H1 (cell line): ENCODE results near the gene ZBTB16. TPM values are rescaled to one million over a fixed set of nuclear protein-coding genes. Genes with fewer than 3 reads are reported as not detected.

Experiments
- CTCF ChIA-PET: fragments of 300-600 bp; sonication (Branson Sonifier 250); formaldehyde crosslinking; loops from one replicate; lab custom pipeline; 2021; ENCODE audit not compliant: partially characterized antibody; lab: Charles Lee
- POLR2A ChIA-PET: fragments of 300-600 bp; sonication (Branson Sonifier 250); formaldehyde crosslinking; loops from one replicate; lab custom pipeline; 2021; ENCODE audit warnings: inconsistent platforms; ENCODE audit not compliant: partially characterized antibody; lab: Charles Lee
- DNase-seq, 2 experiments: peaks; one replicate each; pipeline versions ENCODE4 v3.0.0 to v3.0.0-alpha.2; 2010 to 2022; ENCODE audit warnings: low spot score in 2 of 2, low read depth in 1 of 2, mixed read lengths in 1 of 2
- FAIRE-seq: peaks from 2 replicates; lab custom pipeline; 2011; peaks lifted over from hg19 to GRCh38; lab: Jason Lieb, UNC
- H2AFZ ChIP-seq: 2 replicates; pipeline ENCODE4 v1.8.1; 2012; ENCODE audit warnings: low read length, inconsistent platforms
- H2AK5ac ChIP-seq: 2 replicates; pipeline ENCODE4 v1.6.1; 2013; ENCODE audit warnings: low read depth, low read length
- H2BK120ac ChIP-seq: replicated peaks from 2 replicates; pipeline ENCODE3; 2013; ENCODE audit warnings: low read depth, low read length, inconsistent platforms
- H2BK12ac ChIP-seq: 2 replicates; pipeline ENCODE4 v1.6.1; 2013; ENCODE audit warnings: low read depth, low read length
- H2BK15ac ChIP-seq: 2 replicates; pipeline ENCODE4 v1.6.1; 2013; ENCODE audit warnings: low read length
- H2BK20ac ChIP-seq: 2 replicates; pipeline ENCODE4 v1.6.1; 2013; ENCODE audit warnings: low read length
- H2BK5ac ChIP-seq: 2 replicates; pipeline ENCODE4 v1.6.1; 2013; ENCODE audit warnings: low read depth, low read length
- H3K14ac ChIP-seq: 2 replicates; pipeline ENCODE4 v1.6.1; 2013; ENCODE audit warnings: inconsistent platforms; ENCODE audit not compliant: insufficient read length
- H3K18ac ChIP-seq: 2 replicates; pipeline ENCODE4 v1.6.1; 2013; ENCODE audit warnings: low read length; ENCODE audit errors: extremely low read depth
- H3K23ac ChIP-seq: 2 replicates; pipeline ENCODE4 v1.6.1; 2013; ENCODE audit warnings: inconsistent platforms; ENCODE audit not compliant: insufficient read length
- H3K23me2 ChIP-seq: 2 replicates; pipeline ENCODE4 v1.6.1; 2013; ENCODE audit warnings: low read depth, low read length
- H3K27ac ChIP-seq: 2 replicates; pipeline ENCODE4 v1.6.1; 2011; ENCODE audit warnings: low read depth, low read length, inconsistent platforms
- H3K27me3 ChIP-seq, 4 experiments: replicated peaks in 1 of 4; 1 replicate in 1 of 4; 2 replicates in 3 of 4; pipeline versions ENCODE4 v1.6.1 to v1.8.1; 2011 to 2013; ENCODE audit warnings: low read length in 3 of 4, mild to moderate bottlenecking in 3 of 4, inconsistent platforms in 2 of 4, mixed read lengths in 2 of 4, moderate library complexity in 1 of 4; ENCODE audit not compliant: control insufficient read depth in 3 of 4, insufficient read depth in 3 of 4; ENCODE audit errors: extremely low read depth in 1 of 4
- H3K36me3 ChIP-seq, 4 experiments: 2 replicates each; pipeline versions ENCODE4 v1.6.1 to v1.8.1; 2011 to 2013; ENCODE audit warnings: mild to moderate bottlenecking in 4 of 4, low read length in 3 of 4, moderate library complexity in 2 of 4, control low read depth in 1 of 4, inconsistent platforms in 1 of 4; ENCODE audit not compliant: insufficient read depth in 4 of 4, control insufficient read depth in 2 of 4
- H3K4ac ChIP-seq: replicated peaks from 2 replicates; pipeline ENCODE3; 2013; ENCODE audit warnings: low read length, low read depth, mixed read lengths, inconsistent platforms; ENCODE audit not compliant: insufficient read length
- H3K4me1 ChIP-seq, 4 experiments: replicated peaks in 1 of 4; 1 replicate in 1 of 4; 2 replicates in 3 of 4; pipeline versions ENCODE4 v1.6.1 to v1.8.1; 2011 to 2013; ENCODE audit warnings: low read length in 3 of 4, inconsistent platforms in 2 of 4, mixed read lengths in 1 of 4; ENCODE audit not compliant: insufficient read depth in 4 of 4, control insufficient read depth in 3 of 4
- H3K4me2 ChIP-seq, 2 experiments: 2 replicates each; pipeline versions ENCODE4 v1.6.1 to v1.8.1; 2011 to 2013; ENCODE audit warnings: low read depth in 2 of 2, low read length in 2 of 2, control low read depth in 1 of 2, inconsistent platforms in 1 of 2, mild to moderate bottlenecking in 1 of 2; ENCODE audit not compliant: insufficient read depth in 1 of 2
- H3K4me3 ChIP-seq, 4 experiments: fragments of 200-600, 300-600 bp in 1 of 4; sonication (generic), shearing (Covaris generic), sonication (Bioruptor Twin) in 1 of 4; 2 replicates each; pipeline versions ENCODE4 v1.5.1 to v1.8.1; 2011 to 2016; ENCODE audit warnings: low read length in 4 of 4, low read depth in 3 of 4, control low read depth in 2 of 4, inconsistent platforms in 2 of 4, mild to moderate bottlenecking in 2 of 4, mixed read lengths in 1 of 4, moderate library complexity in 1 of 4; ENCODE audit not compliant: insufficient read depth in 2 of 4; ENCODE audit errors: extremely low read depth in 1 of 4
- H3K56ac ChIP-seq: replicated peaks from 2 replicates; pipeline ENCODE3; 2013; ENCODE audit warnings: low read depth, mild to moderate bottlenecking, mixed read lengths, low read length, inconsistent platforms; ENCODE audit not compliant: insufficient read length
- H3K79me1 ChIP-seq: 2 replicates; pipeline ENCODE4 v1.6.1; 2013; ENCODE audit warnings: low read depth, low read length, control low read depth
- H3K79me2 ChIP-seq, 2 experiments: 2 replicates each; pipeline versions ENCODE4 v1.6.1 to v1.8.1; 2012 to 2013; ENCODE audit warnings: low read length in 2 of 2, mild to moderate bottlenecking in 2 of 2, inconsistent platforms in 1 of 2; ENCODE audit not compliant: insufficient read depth in 2 of 2, control insufficient read depth in 1 of 2
- H3K9ac ChIP-seq, 4 experiments: replicated peaks in 1 of 4; 1 replicate in 1 of 4; 2 replicates in 3 of 4; pipeline versions ENCODE4 v1.6.1 to v1.8.1; 2011 to 2013; ENCODE audit warnings: low read depth in 3 of 4, low read length in 3 of 4, control low read depth in 2 of 4, mild to moderate bottlenecking in 2 of 4, moderate library complexity in 2 of 4, inconsistent platforms in 1 of 4; ENCODE audit errors: extremely low read depth in 1 of 4
- H3K9me3 ChIP-seq, 2 experiments: 2 replicates each; pipeline versions ENCODE4 v1.6.1 to v1.8.1; 2012 to 2013; ENCODE audit warnings: mild to moderate bottlenecking in 2 of 2, moderate library complexity in 2 of 2, control low read depth in 1 of 2, inconsistent platforms in 1 of 2, low read depth in 1 of 2, low read length in 1 of 2, mixed read lengths in 1 of 2; ENCODE audit not compliant: insufficient read depth in 2 of 2
- H4K20me1 ChIP-seq, 2 experiments: replicated peaks in 1 of 2; 2 replicates each; pipeline versions ENCODE3 to v1.8.1; 2011 to 2013; ENCODE audit warnings: inconsistent platforms in 2 of 2, low read length in 2 of 2, mild to moderate bottlenecking in 1 of 2; ENCODE audit not compliant: insufficient read depth in 2 of 2, control insufficient read depth in 1 of 2
- H4K5ac ChIP-seq: 2 replicates; pipeline ENCODE4 v1.6.1; 2013; ENCODE audit warnings: low read length, low read depth, mixed read lengths, inconsistent platforms; ENCODE audit not compliant: insufficient read length
- H4K8ac ChIP-seq: 2 replicates; pipeline ENCODE4 v1.8.0; 2013; ENCODE audit warnings: mild to moderate bottlenecking, moderate library complexity, low read length, inconsistent platforms; ENCODE audit not compliant: insufficient read depth; ENCODE audit errors: extremely low read depth
- H4K91ac ChIP-seq: replicated peaks from 2 replicates; pipeline ENCODE3; 2013; ENCODE audit warnings: low read length, mixed read lengths, inconsistent platforms; ENCODE audit not compliant: insufficient read length
- CBX5 ChIP-seq: fragments of 300-800, 300-1000 bp; sonication (generic); IDR thresholded peaks from 2 replicates; pipeline ENCODE4 v1.7.1; 2016; ENCODE audit warnings: antibody characterized with exemption, low read length, low read depth
- CTCF ChIP-seq, 3 experiments: IDR thresholded peaks; 1 replicate in 2 of 3; 2 replicates in 1 of 3; pipeline versions ENCODE4 v1.5.1 to v1.6.1; 2011; ENCODE audit warnings: low read length in 3 of 3, mild to moderate bottlenecking in 3 of 3, inconsistent platforms in 2 of 3, low read depth in 1 of 3, moderate library complexity in 1 of 3; ENCODE audit not compliant: insufficient read depth in 1 of 3; ENCODE audit errors: control extremely low read depth in 1 of 3
- EZH2 ChIP-seq: fragments of 200-600 bp; sonication (generic); IDR thresholded peaks from 2 replicates; pipeline ENCODE4 v1.7.1; 2012; ENCODE audit warnings: low read depth, mild to moderate bottlenecking, moderate library complexity, low read length, inconsistent platforms; ENCODE audit not compliant: severe bottlenecking
- JUND ChIP-seq: IDR thresholded peaks from 2 replicates; pipeline ENCODE4 v1.6.1; 2011; ENCODE audit warnings: mild to moderate bottlenecking, improper control_type of control experiment, low read length
- KDM4A ChIP-seq: IDR thresholded peaks from one replicate; pipeline ENCODE4 v1.7.1; 2012; ENCODE audit warnings: low read depth, mild to moderate bottlenecking, moderate library complexity, low read length, inconsistent platforms; ENCODE audit not compliant: severe bottlenecking
- MAFK ChIP-seq: IDR thresholded peaks from 2 replicates; pipeline ENCODE4 v1.6.1; 2012; ENCODE audit warnings: low read depth, mild to moderate bottlenecking, improper control_type of control experiment, low read length
- NRF1 ChIP-seq: IDR thresholded peaks from 2 replicates; pipeline ENCODE4 v1.6.1; 2011; ENCODE audit warnings: mild to moderate bottlenecking, low read depth, low read length, improper control_type of control experiment
- POLR2A ChIP-seq, 2 experiments: IDR thresholded peaks; 1 replicate in 1 of 2; 2 replicates in 1 of 2; pipeline ENCODE4 v1.6.1; 2011; ENCODE audit warnings: low read depth in 2 of 2, low read length in 2 of 2, mild to moderate bottlenecking in 2 of 2; ENCODE audit errors: control extremely low read depth in 1 of 2
- POU5F1 ChIP-seq: IDR thresholded peaks from 2 replicates; pipeline ENCODE4 v1.6.1; 2011; ENCODE audit warnings: low read depth, mild to moderate bottlenecking, low read length, moderate library complexity
- SP2 ChIP-seq: IDR thresholded peaks from 2 replicates; pipeline ENCODE4 v1.6.1; 2012; ENCODE audit warnings: mild to moderate bottlenecking, low read length, inconsistent platforms
- SP4 ChIP-seq: IDR thresholded peaks from 2 replicates; pipeline ENCODE4 v1.6.1; 2012; ENCODE audit warnings: low read length, inconsistent platforms
- SRF ChIP-seq: IDR thresholded peaks from 2 replicates; pipeline ENCODE4 v1.6.1; 2011; ENCODE audit warnings: mild to moderate bottlenecking, low read depth, low read length, moderate library complexity
- WGBS, 2 experiments: shearing (Covaris generic) in 1 of 2; methylation state at CpG; one replicate each; pipeline versions ENCODE4 v1.1.6 to v1.1.7; 2013 to 2015; ENCODE audit warnings: low lambda C conversion rate in 2 of 2, mixed read lengths in 2 of 2, inconsistent platforms in 1 of 2, low coverage in 1 of 2, missing lambda C conversion rate in 1 of 2; ENCODE audit not compliant: insufficient replicate concordance in 2 of 2, insufficient coverage in 1 of 2, insufficient read length in 1 of 2; ENCODE audit errors: extremely low coverage in 1 of 2, missing lambda C conversion rate in 1 of 2; 5-methylcytosine and 5-hydroxymethylcytosine counted together
- polyA plus RNA-seq, 7 experiments: library from polyadenylated mRNA; depleted of rRNA in 3 of 7; stranded (reverse) in 5 of 7; unstranded in 2 of 7; fragments of >200 nt in 5 of 7; fragments of 200-250 nt in 2 of 7; gene quantifications; 1 replicate in 5 of 7; 2 replicates in 1 of 7; 4 replicates in 1 of 7; pipeline versions ENCODE4 v1.2.1 to v1.2.3, GENCODE V29; 2011 to 2013; ENCODE audit warnings: missing spikeins in 2 of 7, mixed read lengths in 2 of 7
- total RNA-seq: library from RNA; stranded (reverse); fragmentation: NEBNext Ultra II Directional; extraction: Animal tissue kit (Norgen Biotek cat#: 25700); gene quantifications from 2 replicates; pipeline ENCODE4 v1.2.1, GENCODE V29; 2021

The ZBTB16 gene
- total and polyA plus RNA-seq, 2 of the 8 experiments (the other 6 are each of a cell fraction or from before 2014, with no cell fraction given) = 0.12 to 0.61 TPM

GRCh38 chr11:114051558-114051957 is 8.0 kb upstream of the ZBTB16 start:
- ChIA-PET CTCF (interaction anchor here (0.6 to 10.0 kb wide), 7 partner anchors 8 to 210 kb away, joined by 3 to 84 read pairs (median 5); no protein-coding TSS in a partner anchor), POLR2A (no interaction called here)
- no peak overlapping the region for H2BK12ac ChIP-seq
- no peak overlapping the region for H3K4me2 ChIP-seq
- FAIRE-seq = no peak
- no peak overlapping the region for H4K5ac ChIP-seq
- H4K91ac ChIP-seq = no peak overlapping the region
- H3K4me3 ChIP-seq = no peak overlapping the region
- H3K23me2 ChIP-seq = no peaks in the 10 kb centered on the region
- no peak overlapping the region for H3K9ac ChIP-seq
- DNase-seq = no peak
- no peak overlapping the region for H2BK120ac ChIP-seq
- H2BK20ac ChIP-seq = no peak overlapping the region
- H3K79me2 ChIP-seq = no peaks in the 10 kb centered on the region
- H4K8ac ChIP-seq = no peak overlapping the region
- H3K27ac ChIP-seq = no peak overlapping the region
- H2BK5ac ChIP-seq = no peak overlapping the region
- no peaks in the 10 kb centered on the region; a peak in 1 of 8 replicates for H3K36me3 ChIP-seq
- no peak overlapping the region for H3K56ac ChIP-seq
- no peak overlapping the region for H3K18ac ChIP-seq
- no peaks in the 10 kb centered on the region for H3K79me1 ChIP-seq
- peaks cover 0 to 7% (median 3%) of the 10 kb centered on the region in 4 experiments; a peak in 4 of 7 replicates for H3K4me1 ChIP-seq
- H2BK15ac ChIP-seq = no peak overlapping the region
- H3K27me3 ChIP-seq = peaks cover 4 to 11% (median 6%) of the 10 kb centered on the region in 4 experiments
- H3K14ac ChIP-seq = no peak overlapping the region
- no peaks in the 10 kb centered on the region for H4K20me1 ChIP-seq
- H3K9me3 ChIP-seq = no peaks in the 10 kb centered on the region
- no peak overlapping the region for H3K23ac ChIP-seq
- no peak overlapping the region for H2AFZ ChIP-seq
- WGBS, 2 experiments = 83% methylated on average over 4 of the region's 4 CpGs; no CpG with 5 or more reads in 1 of the 2 experiments
- H2AK5ac ChIP-seq = no peak overlapping the region
- no peak overlapping the region for H3K4ac ChIP-seq
- TF ChIP-seq POU5F1 (no peak), EZH2 (no peak), SP4 (no peak), SP2 (no peak), NRF1 (no peak), POLR2A (IDR thresholded peaks at IDR 0.05; ENCODE audit: control extremely low read depth in 1 of 2, low read depth in 2 of 2, low read length in 2 of 2) (no peak), JUND (no peak), SRF (no peak), KDM4A (no peak), CTCF (IDR thresholded peaks at IDR 0.05; ENCODE audit: control extremely low read depth in 1 of 3, insufficient read depth in 1 of 3, low read depth in 1 of 3, low read length in 3 of 3) (no peak), CBX5 (no peak), MAFK (no peak)
